Stimulated activated CD8-positive, alpha-beta memory T cell treated with anti-CD3 and anti-CD28 coated beads, Interleukin-2, amount 100 ng/mL, for 48 hours (primary cell): ENCODE results near the gene TNS3.
"Not testable (repeated sequence)": the region's sequence is repeated elsewhere in the genome, so short reads cannot be mapped to it uniquely, and the experiment has no call there.

Source experiments
- DNase-seq, 2 donors: peaks; one replicate each; pipeline ENCODE4 v3.0.0-alpha.2; 2020; ENCODE audit warnings: low read depth in 2 of 2

The TNS3 gene

GRCh38 chr7:47602272-47603004 lies 20.5 kb upstream of the TNS3 start:
- DNase-seq, result no peak

DNA sequence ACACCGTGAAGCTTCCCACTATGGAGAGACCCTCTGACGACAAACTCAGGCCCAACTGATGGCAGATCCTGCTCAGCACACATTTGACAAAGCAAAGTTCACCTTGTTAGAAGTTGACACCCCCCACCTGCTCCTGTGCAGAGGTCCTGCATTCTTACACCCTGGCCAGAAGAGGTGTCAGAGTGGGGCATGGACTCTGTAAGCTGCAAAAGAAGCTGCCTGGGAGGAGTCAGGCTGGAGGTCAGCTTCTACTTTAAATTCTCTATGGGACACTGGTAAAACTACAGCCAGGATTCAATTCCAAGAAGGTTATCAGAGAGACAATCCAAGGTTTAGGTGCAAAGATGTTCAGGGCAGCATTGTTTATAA lies 20.0 kb upstream of the TNS3 start:
- no peak for DNase-seq

- no peak for DNase-seq
These were observed 19.4 kb upstream of the TNS3 start for GRCh38 chr7:47601119-47601880.

DNA sequence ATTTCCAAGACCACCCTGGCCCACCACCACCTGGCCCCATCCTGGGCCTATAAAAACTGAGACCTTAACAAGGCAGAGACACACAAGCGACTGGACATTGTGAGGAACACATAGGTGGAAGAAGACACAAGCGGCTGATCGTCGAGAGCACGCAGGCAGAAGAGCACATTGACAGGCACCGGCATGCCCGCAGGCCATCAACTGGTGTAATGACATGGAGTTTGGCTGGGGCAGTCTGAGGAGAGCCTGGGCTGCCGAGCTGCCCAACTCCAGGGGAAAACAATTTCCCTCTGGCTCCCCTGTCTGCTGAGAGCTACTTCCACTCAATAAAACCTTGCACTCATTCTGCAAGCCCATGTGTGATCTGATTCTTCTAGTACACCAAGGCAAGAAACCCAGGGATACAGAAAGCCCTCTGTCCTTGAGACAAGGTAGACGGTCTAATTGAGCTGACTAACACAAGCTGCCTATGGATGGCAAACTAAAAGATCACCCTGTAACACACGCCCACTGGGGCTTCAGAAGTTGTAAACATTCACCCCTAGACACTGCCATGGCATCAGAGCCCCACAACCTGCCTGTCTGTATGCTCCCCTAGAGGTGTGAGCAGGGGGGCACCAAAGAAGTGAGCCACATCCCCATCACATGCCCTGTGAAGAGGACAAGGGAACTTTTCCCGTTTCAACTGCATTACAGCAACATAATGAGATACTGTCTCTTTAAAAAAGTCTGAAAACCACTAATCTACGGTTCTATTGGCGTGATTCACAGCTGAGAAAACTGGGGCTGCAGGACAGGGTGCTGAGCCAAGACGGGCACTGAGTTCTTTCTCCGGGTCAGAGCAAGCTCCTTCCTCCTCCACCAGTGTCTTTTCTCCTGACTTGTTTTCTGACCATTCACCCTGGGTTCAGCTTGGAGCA lies 18.5 kb upstream of the TNS3 start:
- no peak for DNase-seq

GRCh38 chr7:47597379-47597778 lies 15.5 kb upstream of the TNS3 start:
- DNase-seq, result no peak

- DNase-seq, result no peak
These were observed 14.7 kb upstream of the TNS3 start for GRCh38 chr7:47596502-47597202.

DNA sequence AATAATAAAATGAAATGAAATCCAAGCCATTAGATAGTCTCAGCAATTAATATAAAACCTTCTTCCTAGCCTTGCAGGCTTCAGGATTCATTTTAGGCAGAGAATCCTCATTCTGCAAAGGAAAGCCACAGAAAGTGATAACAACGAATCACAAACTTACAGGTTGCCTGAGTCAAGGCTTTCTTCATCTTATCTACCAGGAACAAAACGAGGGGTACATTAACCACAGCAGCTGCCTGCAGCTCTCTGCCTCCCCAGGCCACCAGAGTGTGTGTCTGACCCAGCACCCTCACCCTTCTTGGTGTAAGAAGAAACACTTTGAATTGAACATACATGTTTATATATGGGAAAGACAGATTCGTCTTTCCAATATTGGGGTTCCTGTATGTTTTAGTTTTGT lies 12.5 kb upstream of the TNS3 start:
- DNase-seq, result no peak

DNA sequence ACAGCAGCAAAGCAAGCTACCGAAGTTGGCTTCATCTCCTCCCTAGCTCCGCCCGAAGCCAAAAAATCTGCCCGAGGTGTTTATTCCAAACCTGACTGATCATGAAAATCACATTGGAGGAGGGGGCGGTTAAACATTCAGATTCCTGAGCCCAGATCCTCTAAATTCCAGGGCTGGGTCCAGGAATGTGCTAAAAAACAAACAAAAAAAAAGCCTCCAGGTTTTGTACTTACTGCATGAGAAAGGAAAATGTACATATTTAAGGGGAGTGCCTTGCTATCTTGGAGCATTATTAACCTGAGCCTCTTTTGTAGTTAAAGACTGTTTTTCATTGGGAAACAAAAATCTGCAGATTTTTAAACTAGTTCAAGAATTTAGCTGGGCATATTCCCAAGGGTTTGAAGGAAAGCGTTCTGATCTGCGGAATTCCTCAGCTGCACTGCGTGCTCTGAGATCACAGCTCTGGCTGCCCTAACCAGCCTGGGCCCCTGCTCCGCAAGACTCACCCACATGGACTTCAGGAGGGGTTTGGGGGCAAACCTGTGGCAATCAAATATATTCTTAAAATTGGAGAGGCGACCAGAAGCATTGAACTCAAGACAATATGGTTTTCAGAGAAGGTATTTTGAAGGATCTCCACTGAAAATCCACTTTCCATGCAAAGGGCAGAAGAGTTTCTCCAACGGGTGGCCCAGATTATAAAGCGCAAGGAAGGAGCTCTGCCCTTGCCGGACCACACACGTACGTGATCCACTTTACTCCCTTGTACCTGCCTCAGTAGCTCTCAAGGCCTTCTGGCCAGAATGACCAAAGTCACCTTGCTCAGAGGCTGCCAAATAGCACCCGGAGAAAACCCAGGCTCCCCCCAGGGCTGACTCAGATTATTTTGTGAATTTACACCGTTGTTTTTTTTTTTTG lies 10.0 kb upstream of the TNS3 start:
- DNase-seq, result no peak

GRCh38 chr7:47591089-47591654 lies 9.3 kb upstream of the TNS3 start:
- no peak for DNase-seq

GRCh38 chr7:47590215-47590614 lies 8.3 kb upstream of the TNS3 start:
- DNase-seq, result not testable (repeated sequence)

- DNase-seq, result no peak
These were observed 6.9 kb upstream of the TNS3 start for GRCh38 chr7:47588704-47589225.

- no peak for DNase-seq
These were observed 6.1 kb upstream of the TNS3 start for GRCh38 chr7:47587976-47588375.

GRCh38 chr7:47587351-47587750 lies 5.4 kb upstream of the TNS3 start:
- no peak for DNase-seq

DNA sequence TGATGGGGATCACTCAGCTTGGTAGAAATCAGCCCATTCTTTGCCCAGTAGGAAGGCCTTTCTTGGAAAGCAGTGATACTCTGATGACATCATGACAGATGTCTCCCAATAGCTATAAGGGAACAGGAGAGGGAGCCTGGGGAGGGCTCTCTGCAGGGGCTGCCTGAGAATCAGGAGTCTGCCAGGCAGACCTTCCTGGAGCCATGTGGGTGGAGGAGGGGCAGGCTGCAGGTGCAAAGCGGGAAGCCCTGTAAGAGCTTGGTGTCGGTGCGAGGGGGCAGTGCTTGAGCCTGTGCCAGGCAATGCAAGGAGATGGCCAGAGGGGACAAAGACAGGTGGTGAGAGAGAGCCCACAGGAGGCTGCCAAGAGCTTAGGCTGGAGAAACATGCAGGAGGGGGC lies 5.0 kb upstream of the TNS3 start:
- no peak for DNase-seq

DNA sequence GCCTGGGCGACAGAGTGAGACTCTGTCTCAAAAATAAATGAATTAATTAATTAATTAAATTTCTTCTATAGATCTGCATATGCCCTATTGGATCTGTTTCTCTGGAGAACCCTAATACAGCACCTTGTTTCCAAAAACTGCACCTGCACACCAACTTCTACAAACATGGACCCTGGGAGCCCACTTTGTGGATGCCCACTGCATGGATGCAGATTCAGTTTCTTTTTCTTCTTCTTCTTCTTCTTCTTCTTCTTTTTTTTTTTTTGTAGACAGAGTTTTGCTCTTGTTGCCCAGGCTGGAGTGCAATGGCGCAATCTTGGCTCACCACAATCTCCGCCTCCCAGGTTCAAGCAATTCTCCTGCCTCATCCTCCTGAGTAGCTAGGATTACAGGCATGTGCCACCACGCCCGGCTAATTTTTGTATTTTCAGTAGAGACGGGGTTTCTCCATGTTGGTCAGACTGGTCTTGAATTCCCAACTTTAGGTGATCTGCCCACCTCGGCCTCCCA lies 4.3 kb upstream of the TNS3 start:
- not testable (repeated sequence) for DNase-seq

DNA sequence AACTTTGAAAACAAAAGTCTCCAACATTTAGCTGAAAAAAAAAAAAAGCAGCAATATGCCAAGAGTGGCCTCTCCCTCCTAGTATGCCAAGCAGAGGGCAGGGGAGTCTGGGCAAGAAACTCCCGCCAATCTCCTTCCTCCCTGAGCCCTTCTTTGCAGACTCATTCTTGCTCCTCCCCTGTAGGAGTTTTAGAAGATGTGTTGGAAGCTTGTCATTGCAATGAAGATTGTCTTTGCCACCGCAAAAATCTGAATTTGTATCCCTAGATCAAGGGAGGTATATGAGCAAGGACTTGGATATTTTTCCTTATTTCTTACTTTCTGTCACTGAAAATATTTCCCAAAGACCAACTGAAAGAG lies 2.6 kb upstream of the TNS3 start:
- no peak for DNase-seq

DNA sequence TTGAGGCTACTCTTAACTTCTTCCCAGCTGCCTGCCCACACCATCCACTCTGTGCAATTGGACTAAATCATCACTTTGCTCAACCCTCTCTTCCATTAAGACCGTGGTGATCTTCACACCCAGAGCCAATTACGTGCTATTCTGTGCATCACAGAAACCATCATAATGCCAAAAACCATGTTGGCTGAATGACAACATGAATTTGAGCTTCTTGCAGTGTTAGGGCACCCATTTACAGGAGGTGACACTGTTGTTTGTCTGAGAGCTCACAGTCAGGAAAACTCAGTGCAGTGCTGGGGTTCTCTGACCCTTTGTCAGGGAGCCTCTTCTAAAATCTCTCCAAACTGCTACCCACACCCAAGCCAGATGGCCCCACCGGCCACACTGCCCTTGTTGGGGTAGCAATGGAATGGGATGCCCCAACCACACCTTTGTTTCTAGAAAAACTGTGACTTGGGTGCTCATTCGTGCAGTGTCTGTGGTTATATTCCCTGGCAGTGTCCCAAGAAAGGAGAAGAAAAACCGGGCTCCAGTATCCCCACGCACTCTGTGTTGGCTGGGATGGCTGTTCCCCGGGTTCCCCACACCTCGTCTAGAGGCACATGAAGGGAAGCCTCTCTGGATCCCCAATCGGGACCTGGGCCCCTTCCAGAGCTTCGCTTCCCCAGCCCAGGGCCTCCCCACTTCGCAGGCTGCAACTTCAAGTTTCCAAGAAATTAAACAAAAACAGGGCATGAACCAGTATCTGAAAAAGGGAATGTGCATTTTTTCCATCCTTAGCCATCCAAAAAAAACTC lies 2.0 kb upstream of the TNS3 start:
- no peak for DNase-seq

DNA sequence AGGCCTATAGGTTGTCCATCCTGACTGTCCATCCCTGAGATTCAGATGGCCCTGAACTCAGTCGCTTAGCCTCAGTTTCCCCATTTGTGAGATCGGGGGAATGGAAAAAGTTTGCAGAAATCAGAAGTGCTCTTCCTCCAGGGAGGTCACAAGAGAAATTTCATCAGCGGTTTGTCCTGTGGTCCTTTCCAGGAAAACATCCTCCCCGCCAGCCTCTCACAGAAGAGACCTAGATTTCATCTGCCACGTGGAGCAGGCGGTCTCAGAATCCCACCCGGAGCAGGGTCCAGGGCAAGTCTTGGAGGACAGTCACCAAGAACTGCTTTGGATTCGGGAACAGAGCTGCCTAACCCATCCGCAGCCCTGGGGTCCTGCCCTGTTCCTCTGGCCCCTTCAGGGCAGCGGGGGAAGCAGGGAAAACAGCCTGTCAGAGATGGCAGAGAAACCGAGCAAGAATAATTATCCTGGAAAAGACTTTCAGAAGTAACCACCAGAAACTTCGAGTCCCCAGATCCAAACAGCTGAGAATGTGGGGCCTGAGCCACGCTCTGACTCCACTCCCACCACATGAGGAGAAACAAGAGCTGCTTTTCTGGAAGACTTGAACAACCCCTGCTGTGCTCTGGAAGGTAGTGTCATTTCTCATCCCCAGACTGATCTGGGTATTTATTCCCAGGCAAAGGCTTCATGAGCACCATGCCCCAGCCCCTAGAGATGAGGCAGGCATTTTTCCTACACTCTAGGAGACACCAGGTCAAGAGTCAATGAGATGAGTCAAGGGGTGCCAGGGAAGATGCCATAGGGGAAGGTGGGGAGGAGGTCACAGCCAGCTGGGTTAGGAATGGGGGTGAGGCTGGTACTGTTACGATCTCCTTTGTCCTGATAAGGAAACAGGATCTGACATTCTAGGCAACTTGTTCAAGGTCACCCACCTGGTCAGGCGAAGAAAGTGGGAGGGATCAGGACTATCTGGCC lies 1.1 kb upstream of the TNS3 start:
- DNase-seq, result no peak
